H9 (cell line): Measurements from ENCODE around the gene HP1BP3. TPM values are rescaled to one million over a fixed set of nuclear protein-coding genes. Genes with fewer than 3 reads are reported as not detected.

Source experiments
- DNase-seq: peaks from one replicate; pipeline ENCODE4 v3.0.0-alpha.2; 2017
- H2AFZ ChIP-seq: one replicate; pipeline ENCODE4 v1.6.1; 2013; ENCODE audit warnings: mild to moderate bottlenecking, low read length, control low read depth, moderate library complexity
- H2AK5ac ChIP-seq: 2 replicates; pipeline ENCODE4 v1.6.1; 2013; ENCODE audit warnings: low read length, control low read depth, mixed read lengths; ENCODE audit not compliant: insufficient read length
- H2BK120ac ChIP-seq: one replicate; pipeline ENCODE4 v1.6.1; 2013; ENCODE audit warnings: low read depth, mild to moderate bottlenecking, low read length, control low read depth, inconsistent platforms; ENCODE audit not compliant: poor library complexity, severe bottlenecking
- H2BK12ac ChIP-seq: 2 replicates; pipeline ENCODE4 v1.6.1; 2013; ENCODE audit warnings: low read length, control low read depth, mixed read lengths, low read depth; ENCODE audit not compliant: insufficient read length
- H2BK15ac ChIP-seq: 2 replicates; pipeline ENCODE4 v1.6.1; 2013; ENCODE audit warnings: low read depth, low read length, control low read depth
- H2BK20ac ChIP-seq: one replicate; pipeline ENCODE4 v1.6.1; 2013; ENCODE audit warnings: low read depth, mild to moderate bottlenecking, low read length, control low read depth, inconsistent platforms; ENCODE audit not compliant: poor library complexity, severe bottlenecking
- H2BK5ac ChIP-seq: 2 replicates; pipeline ENCODE4 v1.6.1; 2013; ENCODE audit warnings: low read length, control low read depth, mixed read lengths; ENCODE audit not compliant: insufficient read length
- H3K14ac ChIP-seq: 2 replicates; pipeline ENCODE4 v1.6.1; 2013; ENCODE audit warnings: low read length, control low read depth; ENCODE audit not compliant: insufficient read depth
- H3K18ac ChIP-seq: 2 replicates; pipeline ENCODE4 v1.6.1; 2013; ENCODE audit warnings: low read depth, mild to moderate bottlenecking, mixed read lengths, low read length, control low read depth; ENCODE audit not compliant: insufficient read length
- H3K23ac ChIP-seq: 2 replicates; pipeline ENCODE4 v1.6.1; 2013; ENCODE audit warnings: low read length, control low read depth, mixed read lengths, low read depth; ENCODE audit not compliant: insufficient read length
- H3K23me2 ChIP-seq: 2 replicates; pipeline ENCODE4 v1.6.1; 2013; ENCODE audit warnings: low read depth, mild to moderate bottlenecking, mixed read lengths, low read length, control low read depth; ENCODE audit not compliant: insufficient read length, poor library complexity, severe bottlenecking
- H3K27ac ChIP-seq: 2 replicates; pipeline ENCODE4 v1.5.1; 2013; ENCODE audit warnings: low read length, control low read depth, mixed read lengths, low read depth; ENCODE audit not compliant: insufficient read length
- H3K27me3 ChIP-seq: 2 replicates; pipeline ENCODE4 v1.6.1; 2013; ENCODE audit warnings: low read length, control low read depth, inconsistent platforms; ENCODE audit not compliant: insufficient read depth
- H3K4ac ChIP-seq: 2 replicates; pipeline ENCODE4 v1.6.1; 2013; ENCODE audit warnings: low read depth, mild to moderate bottlenecking, control low read depth, inconsistent platforms, low read length, moderate library complexity
- H3K4me1 ChIP-seq: 2 replicates; pipeline ENCODE4 v1.6.1; 2013; ENCODE audit warnings: low read length, control low read depth, inconsistent platforms; ENCODE audit not compliant: insufficient read depth
- H3K4me2 ChIP-seq: 2 replicates; pipeline ENCODE4 v1.6.1; 2013; ENCODE audit warnings: low read length, control low read depth, mixed read lengths; ENCODE audit not compliant: insufficient read length, insufficient read depth
- H3K56ac ChIP-seq: 2 replicates; pipeline ENCODE4 v1.6.1; 2013; ENCODE audit warnings: low read depth, mild to moderate bottlenecking, mixed read lengths, low read length, control low read depth; ENCODE audit not compliant: insufficient read length
- H3K79me1 ChIP-seq: 2 replicates; pipeline ENCODE4 v1.6.1; 2013; ENCODE audit warnings: low read depth, mild to moderate bottlenecking, moderate library complexity, low read length, control low read depth, inconsistent platforms; ENCODE audit not compliant: insufficient read depth, poor library complexity, severe bottlenecking
- H3K79me2 ChIP-seq: 2 replicates; pipeline ENCODE4 v1.6.1; 2013; ENCODE audit warnings: low read length, control low read depth, inconsistent platforms; ENCODE audit not compliant: insufficient read depth
- H3K9ac ChIP-seq: 2 replicates; pipeline ENCODE4 v1.6.1; 2013; ENCODE audit warnings: low read length, control low read depth, mixed read lengths; ENCODE audit not compliant: insufficient read length; ENCODE audit errors: extremely low read depth
- H3K9me3 ChIP-seq: one replicate; pipeline ENCODE4 v1.6.1; 2013; ENCODE audit warnings: low read depth, low read length, inconsistent platforms; ENCODE audit not compliant: control insufficient read depth
- H3T11ph ChIP-seq: one replicate; pipeline ENCODE4 v1.6.1; 2013; ENCODE audit warnings: mild to moderate bottlenecking, low read length, control low read depth, inconsistent platforms
- H4K20me1 ChIP-seq: one replicate; pipeline ENCODE4 v1.6.1; 2013; ENCODE audit not compliant: control insufficient read depth, insufficient read length, insufficient read depth
- H4K5ac ChIP-seq: 2 replicates; pipeline ENCODE4 v1.6.1; 2013; ENCODE audit warnings: low read depth, mild to moderate bottlenecking, mixed read lengths, low read length, control low read depth; ENCODE audit not compliant: insufficient read length
- H4K8ac ChIP-seq: replicated peaks from 2 replicates; pipeline ENCODE4 v1.6.1; 2013; ENCODE audit warnings: low read length, control low read depth, mixed read lengths, low read depth; ENCODE audit not compliant: insufficient read length
- H4K91ac ChIP-seq: 2 replicates; pipeline ENCODE4 v1.6.1; 2013; ENCODE audit warnings: low read depth, mild to moderate bottlenecking, moderate library complexity, mixed read lengths, low read length, control low read depth; ENCODE audit not compliant: insufficient read length
- H3K27ac Mint-ChIP-seq, 3 experiments: 2 replicates in 2 of 3; 3 replicates in 1 of 3; pipeline ENCODE4 v1.8.0; 2020 to 2021; ENCODE audit warnings: mixed read lengths in 3 of 3, mild to moderate bottlenecking in 1 of 3, moderate library complexity in 1 of 3
- H3K27me3 Mint-ChIP-seq: 2 replicates; pipeline ENCODE4 v1.8.0; 2021; ENCODE audit warnings: low read depth, mild to moderate bottlenecking, moderate library complexity, mixed read lengths
- H3K36me3 Mint-ChIP-seq, 3 experiments: 2 replicates in 2 of 3; 3 replicates in 1 of 3; pipeline ENCODE4 v1.8.0; 2020 to 2021; ENCODE audit warnings: low read depth in 3 of 3, mixed read lengths in 3 of 3; ENCODE audit not compliant: insufficient read depth in 1 of 3
- H3K4me1 Mint-ChIP-seq, 2 experiments: 2 replicates each; pipeline ENCODE4 v1.8.0; 2020; ENCODE audit warnings: mixed read lengths in 2 of 2
- H3K4me3 Mint-ChIP-seq, 2 experiments: 2 replicates in 1 of 2; 3 replicates in 1 of 2; pipeline ENCODE4 v1.8.0; 2020 to 2021; ENCODE audit warnings: mild to moderate bottlenecking in 2 of 2, mixed read lengths in 2 of 2, moderate library complexity in 1 of 2
- H3K9me3 Mint-ChIP-seq, 2 experiments: 2 replicates in 1 of 2; 3 replicates in 1 of 2; pipeline ENCODE4 v1.8.0; 2020; ENCODE audit warnings: mild to moderate bottlenecking in 2 of 2, mixed read lengths in 2 of 2, moderate library complexity in 1 of 2
- WGBS: extraction: QIAGEN DNeasy Blood & Tissue Kit; methylation state at CpG from one replicate; pipeline ENCODE4 v1.1.7; 2013; ENCODE audit warnings: missing lambda C conversion rate, low lambda C conversion rate, mixed read lengths; ENCODE audit not compliant: insufficient read length; ENCODE audit errors: extremely low coverage; 5-methylcytosine and 5-hydroxymethylcytosine counted together
- total RNA-seq: library from RNA; stranded (reverse); gene quantifications from 2 replicates; pipeline ENCODE4 v1.2.1, GENCODE V29; 2021
- TF ChIP-seq, protein P1 (sequence below): fragments of 200-600 bp; sonication (generic); conservative IDR thresholded peaks from 3 replicates; pipeline ENCODE4 v1.8.0; 2021; ENCODE audit warnings: antibody characterized with exemption, mild to moderate bottlenecking

Gene HP1BP3
- total RNA-seq, 1 experiment from 2014 or later = 127 TPM

- H3K79me1 ChIP-seq = peaks cover 5% of the 10 kb centered on the region
- H3K36me3 Mint-ChIP-seq = peaks cover 54 to 92% (median 90%) of the 10 kb centered on the region in 3 experiments; a peak in 6 of 7 replicates
- no peak overlapping the region for H3K14ac ChIP-seq
- no peaks in the 10 kb centered on the region for H3K27me3 Mint-ChIP-seq
- no peak overlapping the region for H3K4me2 ChIP-seq
- no peaks in the 10 kb centered on the region for H4K20me1 ChIP-seq
- no peak overlapping the region for H2AFZ ChIP-seq
- H3K9me3 ChIP-seq = no peaks in the 10 kb centered on the region
- TF ChIP-seq, protein P1, sequence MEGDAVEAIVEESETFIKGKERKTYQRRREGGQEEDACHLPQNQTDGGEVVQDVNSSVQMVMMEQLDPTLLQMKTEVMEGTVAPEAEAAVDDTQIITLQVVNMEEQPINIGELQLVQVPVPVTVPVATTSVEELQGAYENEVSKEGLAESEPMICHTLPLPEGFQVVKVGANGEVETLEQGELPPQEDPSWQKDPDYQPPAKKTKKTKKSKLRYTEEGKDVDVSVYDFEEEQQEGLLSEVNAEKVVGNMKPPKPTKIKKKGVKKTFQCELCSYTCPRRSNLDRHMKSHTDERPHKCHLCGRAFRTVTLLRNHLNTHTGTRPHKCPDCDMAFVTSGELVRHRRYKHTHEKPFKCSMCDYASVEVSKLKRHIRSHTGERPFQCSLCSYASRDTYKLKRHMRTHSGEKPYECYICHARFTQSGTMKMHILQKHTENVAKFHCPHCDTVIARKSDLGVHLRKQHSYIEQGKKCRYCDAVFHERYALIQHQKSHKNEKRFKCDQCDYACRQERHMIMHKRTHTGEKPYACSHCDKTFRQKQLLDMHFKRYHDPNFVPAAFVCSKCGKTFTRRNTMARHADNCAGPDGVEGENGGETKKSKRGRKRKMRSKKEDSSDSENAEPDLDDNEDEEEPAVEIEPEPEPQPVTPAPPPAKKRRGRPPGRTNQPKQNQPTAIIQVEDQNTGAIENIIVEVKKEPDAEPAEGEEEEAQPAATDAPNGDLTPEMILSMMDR = no peak
- H4K91ac ChIP-seq = no peak overlapping the region
- peak overlapping the region in 1 of 3 experiments; percentile 12; a peak in 1 of 7 replicates for H3K27ac Mint-ChIP-seq
- no peak overlapping the region for H2BK5ac ChIP-seq
- no peaks in the 10 kb centered on the region for H3K23me2 ChIP-seq
- no peak overlapping the region for H2BK12ac ChIP-seq
- H3K4me3 Mint-ChIP-seq = no peak overlapping the region
- H3K27me3 ChIP-seq = no peaks in the 10 kb centered on the region
- H3K9me3 Mint-ChIP-seq = no peaks in the 10 kb centered on the region
- no peak overlapping the region for H3K27ac ChIP-seq
- H3K9ac ChIP-seq = no peak overlapping the region
- no peak overlapping the region for H3K23ac ChIP-seq
- no peak overlapping the region for H2BK120ac ChIP-seq
- H3K56ac ChIP-seq = no peak overlapping the region
- H2AK5ac ChIP-seq = no peak overlapping the region
- WGBS = no CpG with 5 or more reads among the region's 6 CpGs
- no peak overlapping the region for H4K8ac ChIP-seq
- H3K4me1 Mint-ChIP-seq = peaks cover 16 to 20% of the 10 kb centered on the region in 2 experiments
- H3K4ac ChIP-seq = no peak overlapping the region
- H3K18ac ChIP-seq = no peak overlapping the region
- no peaks in the 10 kb centered on the region; the same call in 1 of the 2 replicates for H3K4me1 ChIP-seq
- no peak overlapping the region for H4K5ac ChIP-seq
- no peak overlapping the region for H3T11ph ChIP-seq
- H2BK20ac ChIP-seq = no peak overlapping the region
- no peak overlapping the region for H2BK15ac ChIP-seq
- DNase-seq = no peak
- no peaks in the 10 kb centered on the region for H3K79me2 ChIP-seq
These were observed 26.8 kb downstream of the HP1BP3 start for GRCh38 chr1:20760322-20760721.
